Gastrocnemius medialis (tissue), 4 donors: ENCODE measurements around the gene AXIN1. TPM values are rescaled to one million over a fixed set of nuclear protein-coding genes. Genes with fewer than 3 reads are reported as not detected.

Source experiments
- ATAC-seq, 2 donors: fragments of 150-250 bp; one replicate each; pipeline ENCODE4 v1.9.1; 2016
- DNase-seq, 2 donors: peaks; one replicate each; pipeline ENCODE4 v3.0.0-alpha.2; 2019
- H3K27ac ChIP-seq, 4 donors: fragments of 200-600 bp; sonication (generic); 1 replicate in 1 of 4; 2 replicates in 3 of 4; pipeline ENCODE4 v1.5.1; 2016 to 2018; ENCODE audit warnings: mild to moderate bottlenecking in 2 of 4, moderate library complexity in 1 of 4
- H3K27me3 ChIP-seq, 3 donors: fragments of 200-600 bp; sonication (generic) in 2 of 3; 1 replicate in 1 of 3; 2 replicates in 2 of 3; pipeline versions ENCODE4 v1.5.1 to v1.6.0; 2016 to 2019; ENCODE audit warnings: mild to moderate bottlenecking in 1 of 3, moderate library complexity in 1 of 3
- H3K36me3 ChIP-seq, 2 donors: fragments of 200-600 bp; sonication (generic) in 1 of 2; one replicate each; pipeline ENCODE4 v1.5.1; 2017 to 2018
- H3K4me1 ChIP-seq, 2 donors: fragments of 200-600 bp; sonication (generic) in 1 of 2; one replicate each; pipeline ENCODE4 v1.5.1; 2016 to 2017; ENCODE audit warnings: mild to moderate bottlenecking in 2 of 2
- H3K4me3 ChIP-seq, 4 donors: fragments of 200-600 bp; sonication (generic) in 3 of 4; 1 replicate in 1 of 4; 2 replicates in 3 of 4; pipeline ENCODE4 v1.5.1; 2016 to 2019; ENCODE audit warnings: mild to moderate bottlenecking in 2 of 4
- H3K9me3 ChIP-seq, 3 donors: fragments of 200-600 bp; sonication (generic) in 2 of 3; 1 replicate in 1 of 3; 2 replicates in 2 of 3; pipeline ENCODE4 v1.5.1; 2016 to 2019
- CTCF ChIP-seq, 5 experiments: fragments of 450-650 bp in 3 of 5; fragments of 200-600 bp in 2 of 5; sonication (generic) in 2 of 5; IDR thresholded peaks in 4 of 5; conservative IDR thresholded peaks in 1 of 5; 1 replicate in 4 of 5; 2 replicates in 1 of 5; pipeline ENCODE4 v1.5.1; 2016 to 2019; ENCODE audit warnings: antibody characterized with exemption in 5 of 5, mild to moderate bottlenecking in 3 of 5, moderate library complexity in 3 of 5
- POLR2A ChIP-seq, 2 donors: fragments of 450-650 bp; IDR thresholded peaks; one replicate each; pipeline ENCODE4 v1.6.1; 2017; ENCODE audit warnings: antibody characterized with exemption in 2 of 2, mild to moderate bottlenecking in 2 of 2, moderate library complexity in 2 of 2
- in situ Hi-C, 4 donors: fragments of 200-750 bp; cut with MboI; loops; one replicate each; pipeline versions ENCODE4 v1.15.0 to v1.8.0; 2017; ENCODE audit warnings: low sequenced_read_pairs in 4 of 4
- intact Hi-C: fragments of 100-400 bp; cut with DNase I; formaldehyde crosslinking; loops from one replicate; pipeline ENCODE4 v1.15.1; 2023; ENCODE audit warnings: low total_unique reads
- total RNA-seq, 4 donors: library from RNA; depleted of rRNA; stranded (reverse); fragments of >200 nt; gene quantifications; one replicate each; pipeline versions ENCODE4 v1.1.0 to v1.2.3, GENCODE V29; 2016

Gene AXIN1
- total RNA-seq, 4 donors from 2014 or later, result 27.1 to 41.9 (median 32.7) TPM

GRCh38 chr16:287298-287811 lies 65.2 kb downstream of the AXIN1 start:
- peaks cover 0 to 31% of the 10 kb centered on the region in 2 donors for H3K36me3 ChIP-seq
- no peaks in the 10 kb centered on the region for H3K9me3 ChIP-seq
- no peaks in the 10 kb centered on the region for H3K4me1 ChIP-seq
- H3K27me3 ChIP-seq, result no peaks in the 10 kb centered on the region
- intact Hi-C loops (no loop called here), in situ Hi-C loops (no loop called here)
- H3K27ac ChIP-seq, result no peak overlapping the region
- H3K4me3 ChIP-seq, result no peak overlapping the region
- DNase-seq (no peak), ATAC-seq (no peak)
- TF ChIP-seq POLR2A (IDR thresholded peaks at IDR 0.05), result no peak
- no peak for TF ChIP-seq CTCF (IDR thresholded peaks at IDR 0.05 in 4 of 5, conservative IDR thresholded peaks at IDR 0.05 in 1 of 5)

GRCh38 chr16:286491-287297 lies 65.8 kb downstream of the AXIN1 start:
- no peak for ATAC-seq

GRCh38 chr16:285146-286055 lies 67.1 kb downstream of the AXIN1 start:
- H3K4me3 ChIP-seq, result no peak overlapping the region
- in situ Hi-C loops, result no loop called here
- DNase-seq (no peak), ATAC-seq (no peak)
- peaks cover 0 to 16% of the 10 kb centered on the region in 2 donors for H3K36me3 ChIP-seq
- H3K27ac ChIP-seq, result no peak overlapping the region
- intact Hi-C loops, result no loop called here
- peaks cover 0 to 15% (median 9%) of the 10 kb centered on the region in 3 donors for H3K27me3 ChIP-seq
- H3K9me3 ChIP-seq, result no peaks in the 10 kb centered on the region
- no peak for TF ChIP-seq CTCF (IDR thresholded peaks at IDR 0.05 in 4 of 5, conservative IDR thresholded peaks at IDR 0.05 in 1 of 5)
- H3K4me1 ChIP-seq, result peaks cover 6 to 7% of the 10 kb centered on the region in 2 donors

More at GRCh38 chr16:286491-287297, 65.8 kb downstream of the AXIN1 start:
- no peaks in the 10 kb centered on the region for H3K4me1 ChIP-seq
- H3K27me3 ChIP-seq, result peaks cover 0 to 4% (median 0%) of the 10 kb centered on the region in 3 donors
- TF ChIP-seq CTCF (IDR thresholded peaks at IDR 0.05 in 4 of 5, conservative IDR thresholded peaks at IDR 0.05 in 1 of 5) (no peak), POLR2A (IDR thresholded peaks at IDR 0.05) (no peak)
- no peaks in the 10 kb centered on the region for H3K9me3 ChIP-seq
- peaks cover 0 to 29% of the 10 kb centered on the region in 2 donors for H3K36me3 ChIP-seq
- DNase-seq, result no peak
- intact Hi-C loops, result no loop called here
- H3K27ac ChIP-seq, result no peak overlapping the region
- H3K4me3 ChIP-seq, result no peak overlapping the region
- in situ Hi-C loops, result no loop called here

GRCh38 chr16:284204-285120 lies 68.1 kb downstream of the AXIN1 start:
- in situ Hi-C loops, result no loop called here
- Histone ChIP-seq H3K4me1 (peaks cover 6 to 7% of the 10 kb centered on the region in 2 donors), H3K36me3 (peaks cover 0 to 16% of the 10 kb centered on the region in 2 donors), H3K27me3 (peaks cover 0 to 15% (median 9%) of the 10 kb centered on the region in 3 donors), H3K4me3 (no peak overlapping the region), H3K27ac (no peak overlapping the region), H3K9me3 (no peaks in the 10 kb centered on the region)
- no peak for TF ChIP-seq CTCF (IDR thresholded peaks at IDR 0.05 in 4 of 5, conservative IDR thresholded peaks at IDR 0.05 in 1 of 5)
- TF ChIP-seq POLR2A (IDR thresholded peaks at IDR 0.05), result no peak
- ATAC-seq, result no peak
- no peak for DNase-seq
- intact Hi-C loops, result no loop called here
